HEK293 (cell line): ENCODE measurements around the gene SRSF11.
"Not testable (repeated sequence)": the region's sequence is repeated elsewhere in the genome, so short reads cannot be mapped to it uniquely, and the experiment has no call there.

ENCODE experiments used
- CTCF ChIA-PET: fragments of 350-600 bp; formaldehyde crosslinking; extraction: SDS; loops from one replicate; lab custom pipeline; 2021; ENCODE audit warnings: antibody characterized with exemption; lab: Yijun Ruan, JAX
- POLR2A ChIA-PET: fragments of 300-600 bp; formaldehyde crosslinking; extraction: SDS; loops from one replicate; lab custom pipeline; 2020; ENCODE audit warnings: antibody characterized with exemption, inconsistent platforms; lab: Yijun Ruan, JAX
- H3K27ac ChIP-seq: fragments of 200-500 bp; sonication (Bioruptor generic); 2 replicates; pipeline ENCODE4 v1.5.1; 2014; ENCODE audit warnings: low read depth, low read length, control low read depth, inconsistent platforms; ENCODE audit errors: extremely low read depth
- H3K36me3 ChIP-seq, 2 experiments: fragments of 200-500 bp in 1 of 2; sonication (Bioruptor generic) in 1 of 2; 1 replicate in 1 of 2; 2 replicates in 1 of 2; pipeline ENCODE4 v1.5.1; 2014 to 2017; ENCODE audit warnings: inconsistent platforms in 2 of 2, low read length in 2 of 2; ENCODE audit not compliant: control insufficient read depth in 2 of 2, insufficient read depth in 1 of 2
- H3K4me1 ChIP-seq: fragments of 200-500 bp; sonication (Bioruptor generic); 2 replicates; pipeline ENCODE4 v1.5.1; 2014; ENCODE audit warnings: mild to moderate bottlenecking, low read length, inconsistent platforms; ENCODE audit not compliant: control insufficient read depth, insufficient read depth
- H3K4me3 ChIP-seq: 2 replicates; pipeline ENCODE4 v1.5.1; 2011; ENCODE audit warnings: low read depth, mild to moderate bottlenecking, control low read depth, low read length, moderate library complexity
- H3K9me3 ChIP-seq: fragments of 200-500 bp; sonication (Bioruptor generic); 2 replicates; pipeline ENCODE4 v1.5.1; 2014; ENCODE audit warnings: low read depth, low read length, inconsistent platforms; ENCODE audit not compliant: control insufficient read depth, insufficient read depth
- ELK4 ChIP-seq: IDR thresholded peaks from 2 replicates; pipeline ENCODE4 v1.6.1; 2011; ENCODE audit warnings: mild to moderate bottlenecking, low read depth, low read length, borderline replicate concordance
- GLIS1 ChIP-seq: fragments of 450-650 bp; formaldehyde crosslinking; IDR thresholded peaks from 2 replicates; pipeline ENCODE4 v1.5.1; 2016; ENCODE audit warnings: missing biosample characterization, missing genetic modification characterization
- KLF17 ChIP-seq: fragments of 450-650 bp; formaldehyde crosslinking; IDR thresholded peaks from 2 replicates; pipeline ENCODE4 v1.5.1; 2016; ENCODE audit warnings: missing biosample characterization, missing genetic modification characterization
- SCRT1 ChIP-seq: fragments of 450-650 bp; formaldehyde crosslinking; IDR thresholded peaks from 2 replicates; pipeline ENCODE4 v1.5.1; 2016; ENCODE audit warnings: missing biosample characterization, missing genetic modification characterization, borderline replicate concordance
- WT1 ChIP-seq: fragments of 450-650 bp; formaldehyde crosslinking; IDR thresholded peaks from 2 replicates; pipeline ENCODE4 v1.5.1; 2016; ENCODE audit warnings: missing biosample characterization, missing genetic modification characterization
- ZBTB17 ChIP-seq: fragments of 450-650 bp; formaldehyde crosslinking; IDR thresholded peaks from 2 replicates; pipeline ENCODE4 v1.5.1; 2016; ENCODE audit warnings: missing biosample characterization, missing genetic modification characterization
- ZBTB8A ChIP-seq: fragments of 450-650 bp; formaldehyde crosslinking; IDR thresholded peaks from 2 replicates; pipeline ENCODE4 v1.5.1; 2016; ENCODE audit warnings: missing biosample characterization, missing genetic modification characterization
- ZNF140 ChIP-seq: fragments of 450-650 bp; formaldehyde crosslinking; IDR thresholded peaks from 2 replicates; pipeline ENCODE4 v1.5.1; 2016; ENCODE audit warnings: missing biosample characterization, missing genetic modification characterization
- ZNF169 ChIP-seq: fragments of 450-650 bp; formaldehyde crosslinking; IDR thresholded peaks from 2 replicates; pipeline ENCODE4 v1.5.1; 2016; ENCODE audit warnings: missing biosample characterization, missing genetic modification characterization
- ZNF184 ChIP-seq: fragments of 450-650 bp; IDR thresholded peaks from 2 replicates; pipeline ENCODE4 v1.5.1; 2018; ENCODE audit warnings: missing biosample characterization, mild to moderate bottlenecking, missing genetic modification characterization
- ZNF202 ChIP-seq: fragments of 450-650 bp; formaldehyde crosslinking; IDR thresholded peaks from 2 replicates; pipeline ENCODE4 v1.5.1; 2016; ENCODE audit warnings: missing biosample characterization, missing genetic modification characterization, borderline replicate concordance
- ZNF292 ChIP-seq: fragments of 450-650 bp; formaldehyde crosslinking; IDR thresholded peaks from 2 replicates; pipeline ENCODE4 v1.5.1; 2016; ENCODE audit warnings: low read depth, missing biosample characterization, missing genetic modification characterization, borderline replicate concordance
- ZNF362 ChIP-seq: fragments of 450-650 bp; formaldehyde crosslinking; IDR thresholded peaks from 2 replicates; pipeline ENCODE4 v1.5.1; 2016; ENCODE audit warnings: missing biosample characterization, missing genetic modification characterization
- ZNF366 ChIP-seq: fragments of 450-650 bp; formaldehyde crosslinking; conservative IDR thresholded peaks from 2 replicates; pipeline ENCODE4 v1.5.1; 2016; ENCODE audit warnings: missing biosample characterization, missing genetic modification characterization
- ZNF404 ChIP-seq: fragments of 450-650 bp; formaldehyde crosslinking; IDR thresholded peaks from 2 replicates; pipeline ENCODE4 v1.5.1; 2017; ENCODE audit warnings: missing biosample characterization, missing genetic modification characterization
- ZNF48 ChIP-seq: fragments of 450-650 bp; formaldehyde crosslinking; IDR thresholded peaks from 2 replicates; pipeline ENCODE4 v1.5.1; 2016; ENCODE audit warnings: missing biosample characterization, missing genetic modification characterization
- ZNF560 ChIP-seq: fragments of 450-650 bp; formaldehyde crosslinking; IDR thresholded peaks from 2 replicates; pipeline ENCODE4 v1.5.1; 2017; ENCODE audit warnings: missing biosample characterization, missing genetic modification characterization, borderline replicate concordance
- ZNF580 ChIP-seq: fragments of 450-650 bp; formaldehyde crosslinking; IDR thresholded peaks from 2 replicates; pipeline ENCODE4 v1.5.1; 2016; ENCODE audit warnings: missing biosample characterization, missing genetic modification characterization

SRSF11 gene

GRCh38 chr1:70205434-70206118, 15.6 kb upstream of the SRSF11 start, which contains the start of gene LRRC40 (continued):
- TF ChIP-seq ZNF202 (tag by site-specific recombination) (no peak), KLF17 (tag by site-specific recombination) (peak; percentile 78; the same call in 1 of the 2 replicates), ELK4 (no peak), SCRT1 (no peak), ZNF184 (tag by site-specific recombination) (no peak), GLIS1 (tag by site-specific recombination) (no peak; the same call in 1 of the 2 replicates), ZNF404 (no peak), ZNF140 (no peak), ZBTB17 (tag by site-specific recombination) (peak; percentile 98), WT1 (tag by site-specific recombination) (0 out of 2 replicates have a peak, but pooled peaks have one; percentile 9), ZNF169 (tag by site-specific recombination) (no peak), ZNF48 (no peak), ZBTB8A (tag by site-specific recombination) (peak; percentile 75), ZNF560 (tag by site-specific recombination) (no peak)

GRCh38 chr1:70206833-70207232, 14.3 kb upstream of the SRSF11 start:
- CTCF ChIA-PET, H3K27ac ChIP-seq, H3K9me3 ChIP-seq, H3K4me1 ChIP-seq: not testable (repeated sequence)
- Histone ChIP-seq H3K36me3 (peaks cover 8 to 26% of the 10 kb centered on the region in 2 experiments; a peak in 2 of 3 replicates), H3K4me3 (peak overlapping the region; percentile 91)
- TF ChIP-seq ZNF362: peak; percentile 50; the same call in 1 of the 2 replicates
- POLR2A ChIA-PET: interaction anchor here (1.8 to 3.3 kb wide), 3 partner anchors 14 to 204 kb away, joined by 6 to 29 read pairs (median 8); partner anchors contain the start of genes ANKRD13C, CTH and SRSF11

- H3K4me3 ChIP-seq: no peak overlapping the region
- no peak overlapping the region for H3K27ac ChIP-seq
- no peaks in the 10 kb centered on the region for H3K4me1 ChIP-seq
- CTCF ChIA-PET: no interaction called here
- no peaks in the 10 kb centered on the region for H3K9me3 ChIP-seq
- TF ChIP-seq ZNF580 (tag by site-specific recombination) (no peak), ZNF366 (tag by site-specific recombination) (no peak), ZNF292 (tag by site-specific recombination) (no peak)
- POLR2A ChIA-PET: interaction anchor here (1.8 kb wide), 1 partner anchor 147 kb away, joined by 6 read pairs; the partner anchor contains the start of gene ANKRD13C
- H3K36me3 ChIP-seq: peaks cover 8 to 26% of the 10 kb centered on the region in 2 experiments; a peak in 2 of 3 replicates
Observed at GRCh38 chr1:70207492-70207891, 13.7 kb upstream of the SRSF11 start.
